GM21360 (cell line): ENCODE data around the gene ZNF827.

ENCODE experiments used
- ATAC-seq: cut with Tn5 transposase; IDR thresholded peaks from one replicate; pipeline ENCODE4 v1.9.1; 2021; ENCODE audit warnings: mild to moderate bottlenecking, moderate library complexity; ENCODE audit not compliant: unreplicated experiment

ZNF827 gene

DNA sequence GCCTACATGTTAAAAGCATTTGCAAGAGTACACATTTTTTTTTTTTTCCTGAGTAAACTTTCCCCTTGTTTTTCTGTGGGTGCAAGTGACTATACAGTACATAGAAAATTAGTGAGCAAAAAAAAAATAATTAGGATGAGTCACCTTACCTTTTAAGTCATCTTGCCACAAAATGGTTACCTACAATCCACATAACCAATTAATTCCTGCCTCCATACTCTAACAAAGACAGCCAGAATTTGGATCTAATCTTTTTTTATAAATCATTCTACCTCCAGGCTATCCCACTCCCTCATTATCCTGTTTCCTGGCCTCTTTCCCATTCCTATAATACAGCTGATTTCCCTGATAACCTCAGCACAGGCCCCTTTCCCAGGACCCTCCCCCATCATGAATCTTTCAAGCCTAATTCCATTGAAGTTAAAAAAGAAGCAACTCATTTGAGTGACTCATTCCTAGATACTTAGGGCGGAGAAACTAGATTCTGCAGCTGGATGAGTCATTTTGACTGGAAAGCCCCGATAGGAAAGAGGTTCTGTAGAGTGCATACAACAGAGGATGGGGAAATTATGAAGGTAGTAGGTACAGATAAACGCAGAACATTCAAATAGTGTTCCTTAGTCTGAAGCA lies 130.5 kb downstream of the ZNF827 start:
- peak; percentile 68 for ATAC-seq

DNA sequence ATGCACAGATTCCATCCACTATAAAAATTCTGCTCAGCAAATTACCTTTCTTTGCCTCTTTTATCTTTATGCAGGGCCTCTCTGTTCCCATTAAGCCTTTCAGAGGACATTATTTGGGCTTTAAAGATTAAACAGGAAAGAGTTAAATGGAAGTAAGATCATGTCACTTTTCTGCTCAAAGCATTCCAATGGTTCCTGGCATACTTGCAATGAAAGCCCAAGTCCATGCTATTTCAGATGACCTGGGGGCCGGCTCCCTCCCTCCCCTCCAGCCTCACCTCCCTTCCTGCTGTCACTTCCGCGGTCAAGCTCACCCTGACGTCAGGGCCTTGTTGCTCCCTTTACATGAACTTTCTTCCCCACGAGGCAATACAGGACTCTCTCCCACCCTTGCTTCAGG lies 133.1 kb downstream of the ZNF827 start:
- no peak for ATAC-seq

GRCh38 chr4:145804116-145804515 lies 134.5 kb downstream of the ZNF827 start:
- ATAC-seq, result no peak

GRCh38 chr4:145799223-145799622 lies 139.4 kb downstream of the ZNF827 start:
- ATAC-seq, result no peak

DNA sequence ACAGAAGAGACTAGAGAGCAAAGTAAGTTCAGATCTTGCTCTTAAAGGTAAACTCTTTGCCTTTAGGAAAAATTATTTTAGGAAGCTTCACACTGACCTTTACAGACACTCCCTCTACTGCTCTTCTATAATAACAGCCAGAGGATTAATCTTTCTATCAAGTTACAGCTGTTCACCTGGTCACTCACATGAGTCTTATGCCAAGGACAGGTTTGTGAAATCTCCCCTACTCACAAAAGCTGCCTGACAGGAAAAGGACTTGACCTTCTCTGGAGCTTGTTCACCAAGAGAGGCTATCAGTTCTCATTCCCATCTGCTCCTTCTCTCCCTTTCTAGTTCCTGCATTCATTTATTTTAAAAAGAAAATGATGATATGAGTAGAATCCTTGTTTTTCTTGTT lies 141.3 kb downstream of the ZNF827 start:
- ATAC-seq, result no peak

DNA sequence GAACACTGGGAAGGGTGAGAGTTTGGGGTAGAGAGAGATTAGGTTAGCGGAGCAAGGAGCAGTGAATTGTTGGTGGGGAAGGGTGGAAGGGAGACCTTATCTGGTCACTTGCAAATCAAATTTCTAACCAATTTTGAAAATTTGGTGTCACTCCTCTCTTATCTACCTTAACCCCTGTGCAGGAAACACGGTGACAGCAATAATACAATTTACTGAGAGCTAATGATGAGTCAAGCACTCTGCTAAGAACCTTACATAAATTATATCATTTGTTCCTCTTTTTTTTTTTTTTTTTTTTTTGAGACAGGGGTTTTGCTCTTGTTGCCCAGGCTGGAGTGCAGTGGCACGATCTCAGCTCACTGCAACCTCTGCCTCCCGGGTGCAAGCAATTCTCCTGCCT lies 142.3 kb downstream of the ZNF827 start:
- ATAC-seq, result no peak

GRCh38 chr4:145795521-145795920 lies 143.1 kb downstream of the ZNF827 start:
- no peak for ATAC-seq

DNA sequence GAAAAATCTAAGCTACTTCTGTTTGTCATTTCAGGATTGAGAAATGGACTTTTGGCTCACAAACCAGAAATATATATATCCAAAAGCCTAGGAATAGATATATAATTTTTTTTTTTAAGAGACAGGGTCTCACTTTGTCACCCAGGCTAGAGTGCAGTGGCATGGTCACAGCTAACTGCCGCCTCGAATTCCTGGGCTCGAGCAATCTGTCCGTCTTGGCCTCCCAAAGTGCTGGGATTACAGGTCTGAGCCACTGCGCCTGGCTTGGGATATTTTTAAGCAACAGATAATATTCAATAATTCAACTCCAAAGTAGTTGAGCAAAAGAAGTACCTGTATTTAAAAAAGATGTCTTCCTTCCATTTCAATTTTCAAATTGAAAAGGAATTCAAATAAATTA lies 146.2 kb downstream of the ZNF827 start:
- no peak for ATAC-seq

GRCh38 chr4:145791988-145792387 lies 146.6 kb downstream of the ZNF827 start:
- ATAC-seq, result no peak

GRCh38 chr4:145788755-145789154 lies 149.9 kb downstream of the ZNF827 start:
- ATAC-seq, result no peak

DNA sequence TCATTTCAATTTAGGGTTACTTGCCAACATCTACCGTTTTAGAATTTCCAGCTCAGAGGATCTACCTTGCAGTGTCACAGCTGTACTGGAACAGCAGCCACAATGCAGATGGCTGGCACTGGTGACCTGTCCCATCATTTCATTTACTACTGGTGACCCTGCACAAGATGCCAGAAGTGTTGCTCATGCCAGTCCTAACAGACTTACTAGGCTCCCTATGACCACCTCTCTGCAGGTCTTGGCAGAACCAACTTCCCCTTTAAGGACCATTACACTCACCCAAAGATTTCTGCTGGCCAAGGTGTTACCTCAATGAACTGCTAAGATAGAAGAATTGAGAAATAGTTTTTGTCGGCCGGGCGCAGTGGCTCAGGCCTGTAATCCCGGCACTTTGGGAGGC lies 151.8 kb downstream of the ZNF827 start:
- no peak for ATAC-seq

- ATAC-seq, result no peak
Observed at GRCh38 chr4:145786261-145786660, 152.4 kb downstream of the ZNF827 start.

DNA sequence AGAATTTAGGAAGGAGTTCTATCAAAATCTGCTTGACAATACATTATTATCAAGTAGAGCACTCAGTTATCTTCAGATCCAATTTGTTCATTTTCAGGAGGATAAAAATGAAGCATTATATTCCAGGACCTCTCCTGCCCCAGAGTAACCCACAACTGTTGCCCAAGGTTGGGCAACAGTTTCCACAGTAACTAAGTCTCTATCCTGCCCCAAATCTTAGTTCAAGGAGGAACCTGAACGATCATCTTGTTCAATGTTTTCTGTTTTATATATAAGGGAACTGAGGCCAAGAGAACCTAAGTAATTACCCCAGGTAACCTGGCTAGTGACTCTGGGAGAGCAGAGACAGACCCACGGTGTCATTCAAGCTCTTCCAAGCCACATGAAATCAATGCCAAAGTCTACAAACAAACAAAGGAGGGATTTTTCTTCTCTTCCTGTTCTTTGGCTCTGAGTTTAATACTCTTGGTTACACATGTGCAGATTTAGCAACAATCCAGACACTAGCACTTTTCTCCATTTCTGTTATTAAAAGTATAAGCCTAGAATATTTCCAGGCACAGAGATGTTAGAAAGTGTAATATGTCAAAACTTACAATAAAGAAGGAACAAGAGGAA lies 153.1 kb downstream of the ZNF827 start:
- no peak for ATAC-seq

DNA sequence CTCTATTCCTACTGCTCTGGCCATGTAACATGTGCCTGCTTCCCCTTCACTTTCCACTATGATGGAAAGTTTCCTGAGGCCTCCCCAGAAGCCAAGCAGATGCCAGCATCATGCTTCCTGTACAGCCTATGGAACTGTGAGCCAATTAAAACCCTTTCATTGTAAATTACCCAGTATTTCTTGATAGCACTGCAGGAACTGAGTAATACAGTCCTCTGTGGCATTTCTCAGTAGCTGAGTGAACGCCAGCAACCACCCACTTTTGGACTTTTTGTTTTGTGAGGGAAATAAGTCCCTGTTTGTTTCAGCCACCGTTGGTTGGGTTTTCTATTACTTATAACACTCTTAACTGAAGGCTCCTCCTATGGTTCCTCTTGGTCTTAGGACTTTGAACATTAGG lies 154.6 kb downstream of the ZNF827 start:
- no peak for ATAC-seq

DNA sequence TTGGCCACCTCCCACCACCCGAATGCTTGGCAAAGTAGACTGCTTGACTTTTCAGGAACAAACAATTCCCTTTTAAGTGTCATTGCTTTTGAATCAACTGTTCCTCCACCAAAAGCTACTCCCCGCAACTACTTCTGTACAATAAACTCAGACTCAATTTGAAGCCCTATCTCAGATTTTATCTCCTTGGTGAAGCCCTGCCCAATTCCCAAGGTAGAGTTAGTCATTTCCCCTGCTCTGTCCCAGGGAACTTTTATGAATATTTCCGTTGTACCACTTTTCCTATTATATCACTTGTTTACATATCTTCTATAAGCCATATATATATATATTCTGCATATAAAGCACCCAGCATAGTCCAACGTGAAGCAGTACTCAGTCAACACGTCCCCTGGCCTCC lies 155.9 kb downstream of the ZNF827 start:
- ATAC-seq, result no peak

DNA sequence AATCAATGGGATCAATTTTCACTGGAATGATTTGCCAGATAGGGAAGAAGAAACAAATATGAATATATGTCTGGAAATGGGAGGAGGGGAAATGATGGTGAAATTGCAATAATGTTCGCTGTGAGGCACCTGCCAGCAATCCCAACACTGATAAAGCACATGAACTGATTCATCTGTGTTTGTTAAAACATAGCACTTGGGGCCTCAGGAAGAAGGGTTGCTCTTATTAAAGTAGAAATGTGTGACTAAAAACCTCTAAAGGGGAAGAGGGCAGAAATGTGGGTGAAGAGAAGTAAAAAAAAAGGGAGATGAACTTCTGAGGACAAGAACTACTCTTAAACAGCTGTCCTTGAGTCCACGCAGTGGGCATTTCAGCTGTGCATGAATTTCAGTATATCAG lies 157.3 kb downstream of the ZNF827 start:
- no peak for ATAC-seq

DNA sequence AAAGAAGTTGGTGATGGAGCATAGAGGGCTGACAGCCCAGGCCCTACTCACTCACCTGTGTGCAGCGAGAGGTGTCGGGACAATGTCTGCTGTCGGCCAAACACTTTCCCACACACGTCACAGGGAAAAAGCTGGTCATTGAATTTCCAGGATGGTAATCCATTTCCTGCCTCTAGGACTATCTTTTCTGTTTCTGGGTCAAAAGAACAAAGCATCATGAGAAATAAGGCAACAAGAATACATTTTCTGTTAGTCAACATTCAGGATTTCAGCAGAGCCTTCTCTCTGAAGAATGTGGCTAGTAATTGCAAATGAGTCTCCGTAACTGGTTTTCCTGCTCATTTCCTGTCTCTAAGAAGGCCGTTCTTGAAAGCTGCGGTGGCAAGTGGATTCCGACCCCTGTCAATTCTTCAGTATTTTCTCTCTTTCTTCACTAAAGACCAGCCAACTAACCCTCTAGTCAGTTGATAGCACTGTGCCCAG lies 159.3 kb downstream of the ZNF827 start:
- ATAC-seq, result no peak

DNA sequence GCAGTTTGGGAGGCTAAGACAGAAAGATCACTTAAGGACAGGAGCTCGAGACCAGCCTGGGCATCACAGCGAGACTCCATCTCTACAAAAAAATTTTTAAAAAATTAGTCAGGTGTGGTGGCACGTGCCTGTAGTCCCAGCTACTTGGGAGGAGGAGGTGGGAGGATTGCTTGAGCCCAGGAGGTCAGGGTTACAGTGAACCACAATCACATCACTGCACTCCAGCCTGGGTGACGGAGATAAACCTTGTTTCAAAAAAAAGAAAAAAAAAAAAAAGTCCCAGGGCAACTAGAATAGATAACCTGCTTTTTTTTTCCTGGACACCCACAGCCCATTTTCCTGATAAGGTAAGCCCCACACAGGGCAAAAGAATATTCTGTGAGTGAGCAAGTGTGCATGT lies 162.4 kb downstream of the ZNF827 start:
- no peak for ATAC-seq

- no peak for ATAC-seq
Observed at GRCh38 chr4:145775406-145775805, 163.2 kb downstream of the ZNF827 start.

GRCh38 chr4:145774473-145774872 lies 164.2 kb downstream of the ZNF827 start:
- no peak for ATAC-seq

DNA sequence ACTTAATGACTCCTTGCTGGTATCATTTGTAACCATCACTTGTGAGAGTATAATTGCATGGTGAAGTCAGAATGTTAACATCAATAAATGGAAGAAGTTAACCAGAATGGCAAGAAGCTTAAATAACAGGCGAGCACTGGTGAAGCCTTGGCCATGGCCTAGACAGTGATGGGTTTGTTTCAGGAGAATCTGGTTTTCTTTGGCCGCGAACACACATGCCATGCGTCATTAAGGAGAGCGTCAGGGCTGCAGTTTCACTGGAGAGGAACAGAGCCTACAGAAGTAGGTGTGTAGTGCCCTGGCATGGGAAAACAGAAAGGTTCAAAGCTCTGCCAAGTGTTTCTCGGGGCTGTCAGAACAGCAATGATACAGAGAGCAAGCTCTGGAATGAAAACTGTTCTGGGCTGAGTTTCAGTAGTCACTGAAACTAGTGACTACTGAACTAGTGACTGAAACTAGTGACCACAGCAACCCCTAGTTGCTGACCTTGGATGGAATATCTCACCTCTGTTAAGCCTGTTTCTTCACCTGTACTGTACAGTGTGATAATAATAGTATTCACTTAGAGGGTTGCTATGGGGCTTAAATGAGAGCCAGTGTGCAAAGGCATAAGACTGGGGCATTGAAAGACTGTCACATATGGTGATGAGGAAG lies 164.9 kb downstream of the ZNF827 start:
- peak; percentile 88 for ATAC-seq

DNA sequence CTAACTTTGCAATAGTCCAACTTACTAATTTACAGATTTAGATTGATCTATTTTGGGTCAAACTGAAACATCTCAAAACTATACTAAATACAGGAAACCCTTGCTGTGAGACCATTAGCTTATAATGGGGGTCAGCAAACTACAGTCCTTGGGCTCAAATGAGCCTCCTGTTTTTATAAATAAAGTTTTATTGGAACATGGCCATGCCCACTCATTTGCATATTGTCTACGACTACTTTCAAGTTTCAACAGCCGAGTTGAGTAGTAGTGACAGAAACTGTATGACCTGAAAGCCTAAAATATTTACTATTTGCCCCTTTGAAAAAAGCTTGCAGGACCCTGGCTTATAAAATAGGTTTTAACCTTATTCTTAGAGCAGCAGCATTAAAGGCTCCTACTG lies 166.3 kb downstream of the ZNF827 start:
- ATAC-seq, result no peak
